Activated naive CD8-positive, alpha-beta T cell (primary cell): Measurements from ENCODE around the gene BHLHE40.

Experiments used
- H3K27ac Mint-ChIP-seq: one replicate; pipeline ENCODE4 v1.8.0; 2021; ENCODE audit warnings: mixed read lengths
- H3K27me3 Mint-ChIP-seq: one replicate; pipeline ENCODE4 v1.8.0; 2021; ENCODE audit warnings: mixed read lengths
- H3K36me3 Mint-ChIP-seq: one replicate; pipeline ENCODE4 v1.8.0; 2021; ENCODE audit warnings: mixed read lengths
- H3K4me1 Mint-ChIP-seq: one replicate; pipeline ENCODE4 v1.8.0; 2021; ENCODE audit warnings: low read depth, mixed read lengths
- H3K4me3 Mint-ChIP-seq: one replicate; pipeline ENCODE4 v1.8.0; 2021; ENCODE audit warnings: mild to moderate bottlenecking, mixed read lengths
- H3K9me3 Mint-ChIP-seq: one replicate; pipeline ENCODE4 v1.8.0; 2021; ENCODE audit warnings: low read depth, mixed read lengths

The BHLHE40 gene

DNA sequence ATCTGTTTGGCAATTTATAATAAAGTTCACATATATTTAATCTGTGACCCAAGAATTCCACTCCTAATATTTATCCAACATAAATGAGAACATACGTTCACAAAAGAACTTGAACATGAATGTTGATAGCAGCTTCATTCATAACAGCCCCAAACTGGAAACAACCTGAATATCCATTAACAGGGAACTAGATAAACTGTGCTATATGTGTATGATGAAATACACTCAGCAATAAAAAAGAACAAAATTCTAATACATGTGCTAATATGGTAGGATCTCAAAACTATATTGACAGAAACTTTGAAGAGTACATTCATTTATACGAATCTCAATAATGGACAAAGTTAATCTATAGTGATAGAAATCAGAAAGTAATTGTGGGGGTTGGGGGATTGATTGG lies 5.1 kb upstream of the BHLHE40 start:
- Mint-ChIP-seq H3K9me3 (no peaks in the 10 kb centered on the region), H3K4me3 (no peak overlapping the region), H3K27ac (no peak overlapping the region), H3K36me3 (peaks cover 3% of the 10 kb centered on the region), H3K27me3 (no peaks in the 10 kb centered on the region), H3K4me1 (peaks cover 22% of the 10 kb centered on the region)

DNA sequence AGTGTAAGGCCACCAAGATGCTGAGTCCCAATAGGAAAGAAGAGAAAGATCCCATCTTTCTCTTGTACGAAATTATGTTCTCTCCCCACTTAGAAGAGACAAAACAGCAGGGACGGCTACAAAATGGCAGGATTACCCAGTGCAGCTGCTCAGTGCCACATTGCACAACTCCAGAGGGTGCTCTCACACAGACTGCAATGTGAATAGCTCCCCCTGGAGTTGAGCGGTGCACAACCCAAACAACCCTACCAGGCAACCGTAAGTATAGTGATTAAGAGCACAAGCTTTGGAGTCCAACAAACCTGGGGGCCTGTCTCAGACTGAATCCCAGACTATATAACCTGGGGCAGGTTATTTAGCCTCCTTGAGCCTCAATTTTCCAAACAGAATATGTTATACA lies 3.1 kb upstream of the BHLHE40 start:
- peaks cover 27% of the 10 kb centered on the region for H3K4me1 Mint-ChIP-seq
- H3K36me3 Mint-ChIP-seq, result no peaks in the 10 kb centered on the region
- no peaks in the 10 kb centered on the region for H3K27me3 Mint-ChIP-seq
- no peak overlapping the region for H3K27ac Mint-ChIP-seq
- peak overlapping the region; percentile 98 for H3K4me3 Mint-ChIP-seq
- H3K9me3 Mint-ChIP-seq, result no peaks in the 10 kb centered on the region

DNA sequence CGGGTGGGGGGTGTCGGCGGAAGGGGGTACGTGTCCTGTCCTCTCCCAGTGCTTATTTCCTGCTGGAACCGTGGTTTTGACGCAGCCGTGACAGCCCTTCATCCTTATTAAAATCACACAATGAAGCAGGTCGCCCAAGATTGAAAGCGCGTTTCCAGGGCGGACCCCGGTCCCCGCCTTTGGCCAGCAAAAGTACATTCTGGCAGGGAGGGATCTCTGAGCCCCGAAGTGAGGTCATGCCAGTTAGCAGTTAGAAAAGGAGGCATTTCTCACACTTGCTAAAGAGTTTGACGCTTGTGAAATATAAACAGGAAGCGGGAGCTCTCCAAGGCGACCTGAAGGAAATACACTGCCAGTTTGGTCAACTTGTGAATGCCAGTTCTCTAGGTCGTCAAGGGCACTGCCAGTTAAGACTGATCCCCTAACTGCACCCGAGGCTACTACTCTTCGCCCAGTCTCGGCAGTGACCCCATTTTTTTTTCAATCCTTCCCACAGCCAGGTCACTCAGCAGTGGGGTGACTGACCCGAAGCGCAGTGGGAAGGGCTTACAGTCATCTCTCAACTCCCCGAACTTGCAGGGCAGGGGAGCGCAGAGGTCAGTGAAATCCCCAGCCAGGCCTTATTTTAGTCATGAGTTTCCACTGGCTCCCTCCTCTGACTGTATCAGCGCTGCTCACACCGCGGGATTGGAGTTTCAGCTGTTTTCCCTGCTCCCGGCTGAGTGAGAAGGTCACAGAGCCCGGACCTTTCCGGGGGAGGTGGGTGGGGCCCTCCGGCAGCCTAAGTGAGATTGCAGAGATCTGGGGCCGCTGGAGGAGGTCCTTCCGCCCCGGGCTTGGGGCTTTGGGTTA lies 2.0 kb upstream of the BHLHE40 start:
- Mint-ChIP-seq H3K27ac (peak overlapping the region; percentile 98), H3K4me3 (peak overlapping the region; percentile 98), H3K36me3 (peaks cover 9% of the 10 kb centered on the region)

DNA sequence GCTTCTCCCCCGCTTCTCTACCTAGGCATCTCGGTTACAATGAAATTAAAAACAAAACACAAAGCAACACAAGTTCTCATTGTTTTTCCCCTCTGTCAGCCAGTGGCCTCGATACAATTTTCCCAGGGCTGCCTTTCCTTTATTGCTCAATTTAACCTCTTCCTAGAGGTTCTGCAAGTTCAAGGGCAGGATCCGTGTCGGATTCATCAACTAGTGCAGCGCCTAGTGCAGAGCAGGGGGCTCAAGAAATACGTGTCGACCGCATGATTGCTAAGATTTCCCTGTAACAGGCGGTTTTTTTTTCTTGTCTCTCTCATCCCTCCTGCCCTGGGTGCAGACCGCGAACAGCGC lies 1.4 kb upstream of the BHLHE40 start:
- peak overlapping the region; percentile 98 for H3K27ac Mint-ChIP-seq
- H3K9me3 Mint-ChIP-seq, result no peaks in the 10 kb centered on the region
- peaks cover 11% of the 10 kb centered on the region for H3K36me3 Mint-ChIP-seq
- H3K4me1 Mint-ChIP-seq, result peaks cover 40% of the 10 kb centered on the region
- peak overlapping the region; percentile 98 for H3K4me3 Mint-ChIP-seq
- no peaks in the 10 kb centered on the region for H3K27me3 Mint-ChIP-seq

More for the DNA sequence above, 2.0 kb upstream of the BHLHE40 start:
- no peaks in the 10 kb centered on the region for H3K9me3 Mint-ChIP-seq
- H3K4me1 Mint-ChIP-seq, result peaks cover 38% of the 10 kb centered on the region
- no peaks in the 10 kb centered on the region for H3K27me3 Mint-ChIP-seq

DNA sequence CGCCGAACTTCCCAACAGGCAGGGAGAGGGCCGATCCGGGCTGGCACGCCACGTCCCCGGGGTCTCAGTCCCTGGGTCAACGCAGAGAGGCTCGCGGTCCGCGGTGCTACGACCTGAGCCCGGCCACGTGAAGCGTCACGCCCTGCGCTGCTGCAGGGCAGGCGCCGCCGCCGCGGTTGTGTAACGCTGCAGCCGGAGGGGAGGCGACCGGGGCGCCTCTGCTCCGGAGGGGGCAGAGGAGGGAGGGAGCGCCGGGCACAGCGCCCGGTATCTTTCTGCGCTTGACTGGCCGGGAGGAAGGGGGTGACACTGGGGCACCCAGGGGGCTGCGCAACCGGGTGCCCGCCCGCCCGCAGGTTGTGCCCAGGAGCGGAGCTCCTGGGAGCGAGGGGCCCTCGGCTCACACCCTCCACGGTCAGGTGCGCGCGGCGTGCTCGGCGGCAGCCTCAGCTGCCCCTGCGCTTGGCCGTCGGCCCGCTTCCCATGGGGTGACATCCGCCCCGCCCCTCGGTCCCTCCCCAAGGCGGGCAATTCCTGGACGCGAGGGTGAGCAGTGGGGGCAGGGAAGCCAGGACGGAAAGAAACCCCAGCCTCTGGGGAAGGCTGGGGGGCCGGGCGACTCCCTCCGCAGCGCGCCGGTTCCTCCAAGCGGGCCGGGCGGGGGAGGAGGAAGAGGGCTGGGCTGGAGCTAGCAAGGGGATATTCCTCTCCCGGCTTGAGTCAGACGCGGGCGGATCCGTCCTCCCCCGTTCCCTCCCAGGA lies 852 bp upstream of the BHLHE40 start:
- Mint-ChIP-seq H3K4me3 (peak overlapping the region; percentile 98), H3K4me1 (peaks cover 42% of the 10 kb centered on the region), H3K9me3 (no peaks in the 10 kb centered on the region), H3K27ac (peak overlapping the region; percentile 98), H3K27me3 (no peaks in the 10 kb centered on the region), H3K36me3 (peaks cover 12% of the 10 kb centered on the region)

DNA sequence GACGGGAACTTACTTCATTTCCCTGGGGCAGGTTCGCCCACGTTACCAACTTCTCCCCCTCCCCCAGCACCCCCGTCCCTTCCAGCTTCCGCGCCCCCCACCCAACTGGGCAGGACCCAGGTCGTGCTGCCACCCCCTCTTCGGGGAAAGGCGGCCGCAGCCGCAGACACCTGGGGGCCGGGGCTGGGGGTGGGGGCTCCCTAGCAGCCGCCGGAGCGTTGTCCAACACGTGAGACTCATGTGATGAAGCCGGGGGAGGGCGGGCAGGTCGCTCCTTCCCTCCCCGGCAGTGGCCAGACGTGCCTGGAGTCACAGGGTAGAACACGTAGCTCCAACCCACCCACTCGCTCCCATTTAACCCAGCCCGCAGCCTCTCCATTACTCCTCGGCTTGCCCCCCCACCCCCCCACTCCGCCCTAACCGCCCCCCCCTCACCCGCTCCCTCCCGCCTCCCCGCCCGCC lies 240 bp upstream of the BHLHE40 start:
- Mint-ChIP-seq H3K4me3 (peak overlapping the region; percentile 98), H3K36me3 (peaks cover 16% of the 10 kb centered on the region), H3K4me1 (peaks cover 48% of the 10 kb centered on the region)

DNA sequence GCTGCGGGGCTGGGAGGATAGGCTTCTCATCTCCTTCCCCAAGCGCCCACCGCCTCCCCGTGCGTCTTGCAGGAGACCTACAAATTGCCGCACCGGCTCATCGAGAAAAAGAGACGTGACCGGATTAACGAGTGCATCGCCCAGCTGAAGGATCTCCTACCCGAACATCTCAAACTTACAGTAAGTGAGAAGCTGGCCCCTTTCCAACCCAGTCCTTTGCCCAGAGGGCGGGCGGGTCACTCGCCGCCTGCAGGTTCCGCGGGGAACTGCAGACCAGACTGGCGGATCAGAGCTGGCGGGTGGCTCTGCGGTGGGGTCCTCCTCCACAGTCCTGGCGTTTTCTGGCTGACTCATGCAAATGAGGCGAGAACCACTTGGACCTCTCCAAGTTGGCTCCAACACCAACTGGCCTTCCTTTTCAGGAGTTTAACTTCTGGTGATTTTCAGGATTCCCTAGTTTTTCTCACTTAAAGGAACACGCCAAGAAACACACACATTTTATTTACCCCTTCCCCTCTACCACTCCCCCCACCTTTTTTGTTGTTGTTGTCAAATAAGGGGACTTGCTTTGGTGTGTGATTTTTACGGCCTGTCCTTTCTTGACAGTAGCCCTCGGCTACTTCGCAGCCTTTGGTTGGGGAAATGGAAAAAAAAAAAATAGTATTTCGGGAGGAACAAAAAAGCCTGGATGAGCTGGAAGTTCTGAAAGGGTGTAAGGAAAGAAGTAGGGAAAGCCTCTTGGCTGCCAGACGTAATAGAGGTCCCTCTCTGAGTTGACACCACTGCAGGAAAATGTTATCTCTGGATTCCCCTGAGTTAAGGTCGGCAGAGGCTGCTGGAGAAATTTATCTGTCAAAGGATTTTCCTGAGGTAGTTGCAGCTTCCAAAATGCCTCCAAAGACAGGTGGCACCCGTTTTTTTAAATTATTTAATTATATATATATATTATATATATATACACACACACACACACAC lies 1.3 kb downstream of the BHLHE40 start:
- Mint-ChIP-seq H3K27me3 (no peaks in the 10 kb centered on the region), H3K4me3 (peak overlapping the region; percentile 98), H3K36me3 (peaks cover 16% of the 10 kb centered on the region), H3K27ac (peak overlapping the region; percentile 95), H3K4me1 (peaks cover 60% of the 10 kb centered on the region), H3K9me3 (no peaks in the 10 kb centered on the region)

More for the DNA sequence above, 240 bp upstream of the BHLHE40 start:
- no peaks in the 10 kb centered on the region for H3K9me3 Mint-ChIP-seq
- H3K27me3 Mint-ChIP-seq, result no peaks in the 10 kb centered on the region
- H3K27ac Mint-ChIP-seq, result peak overlapping the region; percentile 77

DNA sequence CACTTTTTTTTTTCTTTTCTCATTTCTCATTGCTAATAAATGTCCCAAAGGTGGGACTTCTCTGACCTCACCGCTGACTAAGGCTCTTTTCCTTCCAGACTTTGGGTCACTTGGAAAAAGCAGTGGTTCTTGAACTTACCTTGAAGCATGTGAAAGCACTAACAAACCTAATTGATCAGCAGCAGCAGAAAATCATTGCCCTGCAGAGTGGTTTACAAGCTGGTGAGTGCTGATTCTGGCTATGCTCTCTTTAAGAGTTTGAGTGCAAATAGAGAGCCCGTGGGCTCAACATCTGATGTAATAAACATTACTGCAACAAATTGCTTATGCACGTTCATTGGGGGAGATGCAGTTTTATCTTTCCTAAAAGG lies 2.0 kb downstream of the BHLHE40 start:
- no peaks in the 10 kb centered on the region for H3K27me3 Mint-ChIP-seq
- peak overlapping the region; percentile 64 for H3K27ac Mint-ChIP-seq
- H3K9me3 Mint-ChIP-seq, result no peaks in the 10 kb centered on the region
- H3K4me1 Mint-ChIP-seq, result peaks cover 64% of the 10 kb centered on the region
- peaks cover 16% of the 10 kb centered on the region for H3K36me3 Mint-ChIP-seq
- H3K4me3 Mint-ChIP-seq, result peak overlapping the region; percentile 92

DNA sequence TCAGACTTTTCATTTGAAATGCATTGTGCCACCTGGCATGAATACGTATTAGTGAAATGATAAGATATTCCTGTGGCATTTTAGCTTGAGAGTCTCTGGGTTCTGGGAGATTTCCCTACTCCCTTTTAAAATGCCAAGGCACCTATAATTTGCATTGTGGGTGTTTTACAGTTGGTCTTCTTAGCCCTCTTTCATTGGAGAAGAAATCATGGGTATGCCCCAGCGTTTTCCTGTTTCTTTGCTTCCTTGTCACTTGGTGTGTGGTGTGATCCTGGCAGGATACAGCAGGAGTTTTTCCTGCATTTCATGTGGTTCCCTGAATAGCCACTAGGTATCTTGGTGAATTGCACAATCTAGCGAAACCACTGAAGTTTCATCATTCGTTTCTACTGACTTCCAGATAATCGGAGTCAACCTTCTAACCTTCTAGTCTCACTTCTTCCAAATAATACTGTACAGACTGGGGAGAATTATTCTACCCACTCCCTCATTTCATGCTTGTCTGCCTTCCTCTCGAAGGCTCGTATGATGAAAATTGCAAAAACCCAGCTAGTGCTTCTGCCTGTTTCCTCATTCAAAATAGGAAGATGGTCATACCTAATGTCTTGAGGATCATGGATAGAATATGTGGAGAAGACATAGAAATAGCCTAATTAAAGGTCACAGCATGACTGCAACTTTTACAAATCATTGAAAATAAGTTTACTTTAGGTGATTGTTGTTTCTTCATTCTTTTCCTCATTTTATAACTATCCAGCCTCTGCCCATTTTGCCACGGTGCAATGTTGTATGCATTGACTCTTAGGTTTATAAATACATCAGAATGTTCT lies 2.6 kb downstream of the BHLHE40 start:
- Mint-ChIP-seq H3K4me1 (peaks cover 64% of the 10 kb centered on the region), H3K36me3 (peaks cover 16% of the 10 kb centered on the region), H3K27me3 (no peaks in the 10 kb centered on the region), H3K27ac (peak overlapping the region; percentile 69), H3K4me3 (peak overlapping the region; percentile 92), H3K9me3 (no peaks in the 10 kb centered on the region)

DNA sequence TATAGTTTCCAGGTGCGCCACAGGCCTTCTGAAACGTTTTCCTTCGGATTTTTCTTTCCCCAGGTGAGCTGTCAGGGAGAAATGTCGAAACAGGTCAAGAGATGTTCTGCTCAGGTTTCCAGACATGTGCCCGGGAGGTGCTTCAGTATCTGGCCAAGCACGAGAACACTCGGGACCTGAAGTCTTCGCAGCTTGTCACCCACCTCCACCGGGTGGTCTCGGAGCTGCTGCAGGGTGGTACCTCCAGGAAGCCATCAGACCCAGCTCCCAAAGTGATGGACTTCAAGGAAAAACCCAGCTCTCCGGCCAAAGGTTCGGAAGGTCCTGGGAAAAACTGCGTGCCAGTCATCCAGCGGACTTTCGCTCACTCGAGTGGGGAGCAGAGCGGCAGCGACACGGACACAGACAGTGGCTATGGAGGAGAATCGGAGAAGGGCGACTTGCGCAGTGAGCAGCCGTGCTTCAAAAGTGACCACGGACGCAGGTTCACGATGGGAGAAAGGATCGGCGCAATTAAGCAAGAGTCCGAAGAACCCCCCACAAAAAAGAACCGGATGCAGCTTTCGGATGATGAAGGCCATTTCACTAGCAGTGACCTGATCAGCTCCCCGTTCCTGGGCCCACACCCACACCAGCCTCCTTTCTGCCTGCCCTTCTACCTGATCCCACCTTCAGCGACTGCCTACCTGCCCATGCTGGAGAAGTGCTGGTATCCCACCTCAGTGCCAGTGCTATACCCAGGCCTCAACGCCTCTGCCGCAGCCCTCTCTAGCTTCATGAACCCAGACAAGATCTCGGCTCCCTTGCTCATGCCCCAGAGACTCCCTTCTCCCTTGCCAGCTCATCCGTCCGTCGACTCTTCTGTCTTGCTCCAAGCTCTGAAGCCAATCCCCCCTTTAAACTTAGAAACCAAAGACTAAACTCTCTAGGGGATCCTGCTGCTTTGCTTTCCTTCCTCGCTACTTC lies 3.8 kb downstream of the BHLHE40 start:
- Mint-ChIP-seq H3K27ac (peak overlapping the region; percentile 81), H3K36me3 (peaks cover 16% of the 10 kb centered on the region), H3K9me3 (no peaks in the 10 kb centered on the region), H3K27me3 (no peaks in the 10 kb centered on the region), H3K4me1 (peaks cover 57% of the 10 kb centered on the region), H3K4me3 (peak overlapping the region; percentile 92)

DNA sequence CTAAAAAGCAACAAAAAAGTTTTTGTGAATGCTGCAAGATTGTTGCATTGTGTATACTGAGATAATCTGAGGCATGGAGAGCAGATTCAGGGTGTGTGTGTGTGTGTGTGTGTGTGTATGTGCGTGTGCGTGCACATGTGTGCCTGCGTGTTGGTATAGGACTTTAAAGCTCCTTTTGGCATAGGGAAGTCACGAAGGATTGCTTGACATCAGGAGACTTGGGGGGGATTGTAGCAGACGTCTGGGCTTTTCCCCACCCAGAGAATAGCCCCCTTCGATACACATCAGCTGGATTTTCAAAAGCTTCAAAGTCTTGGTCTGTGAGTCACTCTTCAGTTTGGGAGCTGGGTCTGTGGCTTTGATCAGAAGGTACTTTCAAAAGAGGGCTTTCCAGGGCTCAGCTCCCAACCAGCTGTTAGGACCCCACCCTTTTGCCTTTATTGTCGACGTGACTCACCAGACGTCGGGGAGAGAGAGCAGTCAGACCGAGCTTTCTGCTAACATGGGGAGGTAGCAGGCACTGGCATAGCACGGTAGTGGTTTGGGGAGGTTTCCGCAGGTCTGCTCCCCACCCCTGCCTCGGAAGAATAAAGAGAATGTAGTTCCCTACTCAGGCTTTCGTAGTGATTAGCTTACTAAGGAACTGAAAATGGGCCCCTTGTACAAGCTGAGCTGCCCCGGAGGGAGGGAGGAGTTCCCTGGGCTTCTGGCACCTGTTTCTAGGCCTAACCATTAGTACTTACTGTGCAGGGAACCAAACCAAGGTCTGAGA lies 4.7 kb downstream of the BHLHE40 start:
- Mint-ChIP-seq H3K27ac (peak overlapping the region; percentile 81), H3K27me3 (no peaks in the 10 kb centered on the region), H3K9me3 (no peaks in the 10 kb centered on the region), H3K4me3 (peak overlapping the region; percentile 92), H3K36me3 (peaks cover 16% of the 10 kb centered on the region), H3K4me1 (peaks cover 57% of the 10 kb centered on the region)

DNA sequence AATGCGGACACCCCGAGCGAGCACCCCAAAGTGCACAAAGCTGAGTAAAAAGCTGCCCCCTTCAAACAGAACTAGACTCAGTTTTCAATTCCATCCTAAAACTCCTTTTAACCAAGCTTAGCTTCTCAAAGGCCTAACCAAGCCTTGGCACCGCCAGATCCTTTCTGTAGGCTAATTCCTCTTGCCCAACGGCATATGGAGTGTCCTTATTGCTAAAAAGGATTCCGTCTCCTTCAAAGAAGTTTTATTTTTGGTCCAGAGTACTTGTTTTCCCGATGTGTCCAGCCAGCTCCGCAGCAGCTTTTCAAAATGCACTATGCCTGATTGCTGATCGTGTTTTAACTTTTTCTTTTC lies 5.3 kb downstream of the BHLHE40 start:
- no peaks in the 10 kb centered on the region for H3K27me3 Mint-ChIP-seq
- peak overlapping the region; percentile 81 for H3K27ac Mint-ChIP-seq
- H3K4me3 Mint-ChIP-seq, result peak overlapping the region; percentile 92
- peaks cover 16% of the 10 kb centered on the region for H3K36me3 Mint-ChIP-seq
- peaks cover 58% of the 10 kb centered on the region for H3K4me1 Mint-ChIP-seq
- no peaks in the 10 kb centered on the region for H3K9me3 Mint-ChIP-seq
